ENCODE measurements around the gene PHLDA3.

DNA sequence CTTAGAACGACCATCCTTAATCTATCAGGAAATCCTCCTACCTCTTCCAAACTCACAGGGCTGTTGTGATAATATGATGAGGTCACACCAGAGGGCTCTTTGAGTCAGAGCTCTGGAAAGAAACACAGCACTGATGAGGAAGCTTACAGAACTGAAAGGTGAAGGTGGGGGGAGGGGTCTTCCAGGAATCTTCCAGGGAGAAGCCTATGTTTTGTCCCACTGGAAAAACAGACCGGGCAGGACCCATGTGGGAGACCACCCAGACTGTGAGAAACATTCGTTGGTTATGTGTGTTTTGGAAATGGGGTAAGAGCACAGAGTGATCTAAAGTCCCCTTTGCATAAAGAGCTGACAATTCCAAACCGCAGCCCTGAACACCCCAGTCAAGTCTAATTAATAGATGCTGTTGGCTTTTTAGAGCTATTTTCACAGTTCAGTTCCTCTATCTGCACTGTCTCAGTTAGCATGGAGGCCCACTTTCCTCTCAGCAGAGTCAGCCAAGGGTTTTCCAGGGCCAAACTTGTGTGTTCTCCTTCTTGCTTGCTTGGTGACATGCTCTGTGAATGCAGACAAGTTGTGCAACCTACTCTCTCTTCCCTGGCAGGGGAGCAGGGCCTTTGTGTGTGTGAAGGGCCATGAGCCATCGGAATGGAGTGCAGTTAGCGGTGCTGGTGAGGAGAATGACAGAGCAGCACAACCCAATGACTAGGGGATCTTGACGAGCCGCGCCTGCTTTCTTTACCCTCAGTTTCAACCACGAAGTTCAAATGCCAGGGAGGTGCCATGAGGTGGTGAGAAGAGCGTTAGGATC lies 12.3 kb downstream of the PHLDA3 start:
- TF ChIP-seq, protein P1, sequence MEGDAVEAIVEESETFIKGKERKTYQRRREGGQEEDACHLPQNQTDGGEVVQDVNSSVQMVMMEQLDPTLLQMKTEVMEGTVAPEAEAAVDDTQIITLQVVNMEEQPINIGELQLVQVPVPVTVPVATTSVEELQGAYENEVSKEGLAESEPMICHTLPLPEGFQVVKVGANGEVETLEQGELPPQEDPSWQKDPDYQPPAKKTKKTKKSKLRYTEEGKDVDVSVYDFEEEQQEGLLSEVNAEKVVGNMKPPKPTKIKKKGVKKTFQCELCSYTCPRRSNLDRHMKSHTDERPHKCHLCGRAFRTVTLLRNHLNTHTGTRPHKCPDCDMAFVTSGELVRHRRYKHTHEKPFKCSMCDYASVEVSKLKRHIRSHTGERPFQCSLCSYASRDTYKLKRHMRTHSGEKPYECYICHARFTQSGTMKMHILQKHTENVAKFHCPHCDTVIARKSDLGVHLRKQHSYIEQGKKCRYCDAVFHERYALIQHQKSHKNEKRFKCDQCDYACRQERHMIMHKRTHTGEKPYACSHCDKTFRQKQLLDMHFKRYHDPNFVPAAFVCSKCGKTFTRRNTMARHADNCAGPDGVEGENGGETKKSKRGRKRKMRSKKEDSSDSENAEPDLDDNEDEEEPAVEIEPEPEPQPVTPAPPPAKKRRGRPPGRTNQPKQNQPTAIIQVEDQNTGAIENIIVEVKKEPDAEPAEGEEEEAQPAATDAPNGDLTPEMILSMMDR (IDR thresholded peaks at IDR 0.05), result no peak
- TF ChIP-seq POLR2A (IDR thresholded peaks at IDR 0.05), result no peak
